T-helper 1 cell treated with Interleukin-12 subunit alpha and Interleukin-12 subunit beta and Interleukin-4 antibody, amounts not matched to agents 30 μg/mL and 1 μg/mL, for 36 hours (primary cell): Measurements from ENCODE around the gene FOXO1.
"Not testable (repeated sequence)": the region's sequence is repeated elsewhere in the genome, so short reads cannot be mapped to it uniquely, and the experiment has no call there.

Experiments
- H3K27ac Mint-ChIP-seq: one replicate; pipeline ENCODE4 v1.8.0; 2021; ENCODE audit warnings: mild to moderate bottlenecking, mixed read lengths
- H3K27me3 Mint-ChIP-seq: one replicate; pipeline ENCODE4 v1.8.0; 2021; ENCODE audit warnings: low read depth, mixed read lengths
- H3K36me3 Mint-ChIP-seq: one replicate; pipeline ENCODE4 v1.8.0; 2021; ENCODE audit warnings: low read depth, mixed read lengths
- H3K4me1 Mint-ChIP-seq: one replicate; pipeline ENCODE4 v1.8.0; 2021; ENCODE audit warnings: low read depth, mixed read lengths
- H3K4me3 Mint-ChIP-seq: one replicate; pipeline ENCODE4 v1.8.0; 2021; ENCODE audit warnings: mild to moderate bottlenecking, moderate library complexity, mixed read lengths
- H3K9me3 Mint-ChIP-seq: one replicate; pipeline ENCODE4 v1.8.0; 2021; ENCODE audit warnings: mixed read lengths

Gene FOXO1

DNA sequence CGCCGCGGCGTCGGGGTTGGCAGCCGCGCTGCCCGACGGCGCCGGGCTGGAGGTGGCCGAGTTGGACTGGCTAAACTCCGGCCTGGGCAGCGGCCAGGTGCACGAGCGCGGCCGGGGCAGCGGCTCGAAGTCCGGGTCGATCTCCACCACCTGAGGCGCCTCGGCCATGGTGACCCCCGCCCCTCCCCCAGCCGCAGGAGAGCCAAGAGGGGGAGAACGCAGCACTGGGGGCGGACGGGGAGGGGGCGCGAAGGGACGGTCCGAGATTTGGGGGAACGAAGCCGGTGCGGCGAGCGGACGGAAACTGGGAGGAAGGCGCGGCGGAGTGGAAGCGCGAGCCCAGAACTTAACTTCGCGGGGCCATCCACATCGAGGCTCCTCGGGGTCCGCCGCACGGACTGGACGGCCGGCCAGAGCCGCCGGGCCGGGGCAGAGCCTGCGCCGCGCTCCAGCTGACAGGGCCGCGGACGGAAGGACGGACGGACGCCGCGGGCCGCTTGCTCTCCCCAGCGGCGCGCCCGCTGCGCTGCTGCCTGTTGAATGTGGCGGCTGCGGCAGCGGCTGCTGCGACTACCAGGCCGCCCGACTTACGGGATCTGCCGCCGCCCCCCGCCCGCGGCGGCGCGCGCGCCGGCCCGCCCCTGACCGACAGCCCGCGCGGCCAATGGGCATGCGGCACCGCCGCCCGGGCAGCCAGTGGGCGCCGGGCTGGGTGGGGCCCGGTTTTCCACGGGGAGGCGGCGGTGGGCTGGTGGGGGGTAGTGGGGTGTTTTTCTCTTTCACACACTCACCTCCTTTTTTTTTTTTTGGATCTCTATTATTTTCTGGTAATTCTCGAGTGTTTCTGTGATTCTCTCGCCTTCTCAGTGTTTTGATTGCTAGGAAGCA lies at the start of gene FOXO1:
Gene FOXO1 (minus strand): TSS at position 597 of the 888 bp plus-strand sequence. CDS start 429 bp downstream, at position 168.
- Mint-ChIP-seq H3K36me3 (peaks cover 2% of the 10 kb centered on the region), H3K4me1 (peaks cover 32% of the 10 kb centered on the region), H3K27me3 (no peaks in the 10 kb centered on the region), H3K9me3 (no peaks in the 10 kb centered on the region), H3K27ac (peak within 1 kb of the TSS; percentile 90), H3K4me3 (peak within 1 kb of the TSS; percentile 88)

DNA sequence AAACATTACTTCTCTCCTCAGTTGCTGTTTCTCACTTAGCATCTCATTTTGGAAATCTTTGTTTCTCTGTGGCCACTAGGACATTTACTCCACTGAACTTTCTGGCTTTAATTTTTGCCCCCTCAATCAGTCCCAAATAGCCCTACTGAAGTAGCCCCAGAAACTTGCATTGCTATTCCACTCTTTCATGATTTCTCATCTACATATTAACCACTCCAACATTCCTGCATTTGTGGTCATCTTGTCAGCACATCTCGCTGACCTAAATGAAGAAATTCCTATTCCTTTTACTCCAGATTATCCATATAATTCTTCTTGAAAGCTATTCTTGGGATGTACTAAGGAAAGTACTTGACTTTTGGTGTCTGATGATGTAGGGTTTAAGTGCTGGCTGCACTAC lies 48.0 kb upstream of the FOXO1 start:
- Mint-ChIP-seq H3K36me3 (peaks cover 52% of the 10 kb centered on the region), H3K9me3 (peaks cover 28% of the 10 kb centered on the region)
- H3K27me3 Mint-ChIP-seq, H3K4me3 Mint-ChIP-seq, H3K4me1 Mint-ChIP-seq, H3K27ac Mint-ChIP-seq: not testable (repeated sequence)

GRCh38 chr13:40706439-40706838 lies 40.0 kb upstream of the FOXO1 start:
- no peak overlapping the region for H3K4me3 Mint-ChIP-seq
- H3K4me1 Mint-ChIP-seq: peaks cover 16% of the 10 kb centered on the region
- peaks cover 44% of the 10 kb centered on the region for H3K9me3 Mint-ChIP-seq
- no peak overlapping the region for H3K27ac Mint-ChIP-seq
- no peaks in the 10 kb centered on the region for H3K27me3 Mint-ChIP-seq
- peaks cover 14% of the 10 kb centered on the region for H3K36me3 Mint-ChIP-seq

- Mint-ChIP-seq H3K4me1 (no peaks in the 10 kb centered on the region), H3K9me3 (no peaks in the 10 kb centered on the region), H3K4me3 (no peak overlapping the region), H3K27me3 (no peaks in the 10 kb centered on the region), H3K36me3 (no peaks in the 10 kb centered on the region), H3K27ac (no peak overlapping the region)
These were observed 31.3 kb upstream of the FOXO1 start for GRCh38 chr13:40697711-40698110.

- Mint-ChIP-seq H3K9me3 (no peaks in the 10 kb centered on the region), H3K4me1 (no peaks in the 10 kb centered on the region), H3K36me3 (no peaks in the 10 kb centered on the region), H3K27ac (no peak overlapping the region), H3K4me3 (no peak overlapping the region), H3K27me3 (no peaks in the 10 kb centered on the region)
These were observed 28.0 kb upstream of the FOXO1 start for GRCh38 chr13:40694426-40694825.

DNA sequence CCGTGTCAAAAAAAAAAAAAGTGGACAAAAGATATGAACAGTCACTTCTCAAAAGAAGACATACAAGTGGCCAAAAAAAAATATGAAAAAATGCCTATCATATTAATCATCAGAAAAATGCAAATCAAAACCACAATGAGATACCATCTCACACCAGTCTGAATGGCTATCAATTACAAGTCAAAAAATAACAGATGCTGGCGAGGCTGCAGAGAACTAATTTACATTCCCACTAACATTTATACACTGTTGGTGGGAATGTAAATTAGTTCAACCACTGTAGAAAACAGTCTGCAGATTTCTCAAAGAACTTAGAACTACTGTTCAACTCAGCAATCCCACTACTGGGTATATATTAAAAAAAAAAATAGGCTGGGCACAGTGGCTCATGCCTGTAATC lies 26.5 kb upstream of the FOXO1 start:
- Mint-ChIP-seq H3K36me3 (no peaks in the 10 kb centered on the region), H3K9me3 (no peaks in the 10 kb centered on the region), H3K27ac (no peak overlapping the region), H3K4me3 (no peak overlapping the region), H3K27me3 (no peaks in the 10 kb centered on the region), H3K4me1 (no peaks in the 10 kb centered on the region)

DNA sequence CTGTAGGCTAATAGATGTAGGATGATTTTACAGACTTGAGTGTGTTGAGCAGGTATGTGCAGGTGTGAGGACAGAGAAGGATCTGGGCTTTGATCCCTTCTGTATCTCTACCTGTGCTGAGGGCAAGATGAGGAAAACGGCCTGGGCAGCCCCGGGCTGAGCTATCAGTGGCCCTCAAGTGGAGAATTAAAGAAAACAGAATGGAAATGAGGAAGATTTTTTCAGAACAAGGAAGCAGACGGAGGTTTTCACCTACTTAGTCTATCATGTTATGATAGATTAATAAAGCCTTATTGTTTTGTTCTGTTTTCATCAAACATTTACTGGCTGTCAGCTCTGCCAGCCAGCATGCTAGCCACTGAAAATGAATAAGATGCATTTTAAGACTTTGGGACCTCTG lies 22.3 kb upstream of the FOXO1 start:
- Mint-ChIP-seq H3K4me1 (no peaks in the 10 kb centered on the region), H3K4me3 (no peak overlapping the region), H3K27ac (no peak overlapping the region), H3K27me3 (peaks cover 4% of the 10 kb centered on the region), H3K9me3 (no peaks in the 10 kb centered on the region), H3K36me3 (no peaks in the 10 kb centered on the region)

GRCh38 chr13:40682449-40683240 lies 16.2 kb upstream of the FOXO1 start:
- no peak overlapping the region for H3K4me3 Mint-ChIP-seq
- H3K9me3 Mint-ChIP-seq: no peaks in the 10 kb centered on the region
- H3K4me1 Mint-ChIP-seq: peaks cover 5% of the 10 kb centered on the region
- no peak overlapping the region for H3K27ac Mint-ChIP-seq
- peaks cover 4% of the 10 kb centered on the region for H3K27me3 Mint-ChIP-seq
- peaks cover 2% of the 10 kb centered on the region for H3K36me3 Mint-ChIP-seq

DNA sequence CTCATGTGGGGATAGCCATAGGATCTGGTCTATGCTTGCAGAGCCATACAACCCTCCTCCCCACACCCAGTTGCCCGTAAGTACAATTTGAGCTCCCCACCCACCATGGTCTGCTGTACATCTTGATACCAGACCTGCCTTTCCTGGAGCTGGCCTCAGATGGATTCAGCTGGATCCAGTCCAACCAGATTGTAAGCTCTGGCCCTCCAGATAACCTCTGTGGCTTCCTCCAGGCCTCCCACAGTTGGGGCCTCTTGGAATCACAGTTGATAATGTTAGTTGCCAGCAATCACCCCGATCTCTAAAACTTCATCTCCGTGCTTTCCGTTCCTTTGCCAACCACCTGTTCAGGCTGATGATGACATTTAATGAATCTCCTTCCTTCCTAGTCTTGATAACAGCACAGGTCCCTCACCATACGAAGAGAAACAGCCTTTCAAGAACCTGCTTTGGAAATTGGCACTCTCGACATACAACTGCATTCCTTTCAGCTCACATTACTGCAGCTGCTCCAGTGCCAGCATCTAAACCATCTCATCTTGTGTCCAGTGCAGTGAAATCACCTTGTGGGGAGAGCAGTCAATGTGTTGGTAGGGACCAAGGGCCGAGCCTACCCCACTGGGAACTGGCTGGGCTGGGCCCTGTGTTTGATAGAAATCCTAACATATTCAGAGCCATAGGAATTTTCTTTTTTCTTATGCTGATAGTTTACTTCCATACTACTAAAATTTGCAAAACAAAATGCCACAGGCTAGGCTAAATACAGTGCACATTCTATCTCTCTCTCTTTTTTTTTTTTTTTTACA lies 15.1 kb upstream of the FOXO1 start:
- peaks cover 5% of the 10 kb centered on the region for H3K4me1 Mint-ChIP-seq
- H3K4me3 Mint-ChIP-seq: no peak overlapping the region
- H3K9me3 Mint-ChIP-seq: no peaks in the 10 kb centered on the region
- H3K36me3 Mint-ChIP-seq: peaks cover 2% of the 10 kb centered on the region
- peak overlapping the region; percentile 12 for H3K27ac Mint-ChIP-seq
- H3K27me3 Mint-ChIP-seq: peaks cover under 1% of the 10 kb centered on the region

GRCh38 chr13:40680659-40681323 lies 14.3 kb upstream of the FOXO1 start:
- peaks cover 5% of the 10 kb centered on the region for H3K4me1 Mint-ChIP-seq
- no peaks in the 10 kb centered on the region for H3K9me3 Mint-ChIP-seq
- H3K36me3 Mint-ChIP-seq: peaks cover 2% of the 10 kb centered on the region
- no peak overlapping the region for H3K27ac Mint-ChIP-seq
- no peaks in the 10 kb centered on the region for H3K27me3 Mint-ChIP-seq
- no peak overlapping the region for H3K4me3 Mint-ChIP-seq

DNA sequence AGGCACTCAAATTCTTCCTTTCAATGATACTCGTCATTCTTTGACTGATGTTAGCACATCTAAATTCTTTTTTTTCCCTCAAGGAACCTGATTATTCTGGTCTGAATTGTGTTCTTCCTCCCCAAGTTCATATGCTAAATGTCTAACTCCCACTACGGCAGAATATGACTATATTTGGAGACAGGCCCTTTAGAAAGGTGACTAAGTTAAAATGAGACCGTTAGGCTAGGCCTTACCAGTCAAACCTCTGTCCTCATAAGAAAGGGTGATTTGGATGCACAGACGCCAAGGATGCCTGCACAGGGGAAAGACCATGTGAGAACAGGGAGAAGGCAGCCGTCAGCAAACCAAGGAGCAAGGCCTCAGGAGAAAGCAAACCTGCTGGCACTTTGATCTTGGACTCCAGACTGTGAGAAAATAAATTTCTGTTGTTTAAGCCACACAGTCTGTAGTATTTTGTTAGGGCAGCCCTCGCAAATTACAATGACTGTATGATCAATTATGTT lies 13.1 kb upstream of the FOXO1 start:
- Mint-ChIP-seq H3K27me3 (no peaks in the 10 kb centered on the region), H3K36me3 (peaks cover 2% of the 10 kb centered on the region), H3K4me3 (no peak overlapping the region), H3K4me1 (peaks cover 5% of the 10 kb centered on the region), H3K27ac (peak overlapping the region; percentile 6), H3K9me3 (no peaks in the 10 kb centered on the region)

DNA sequence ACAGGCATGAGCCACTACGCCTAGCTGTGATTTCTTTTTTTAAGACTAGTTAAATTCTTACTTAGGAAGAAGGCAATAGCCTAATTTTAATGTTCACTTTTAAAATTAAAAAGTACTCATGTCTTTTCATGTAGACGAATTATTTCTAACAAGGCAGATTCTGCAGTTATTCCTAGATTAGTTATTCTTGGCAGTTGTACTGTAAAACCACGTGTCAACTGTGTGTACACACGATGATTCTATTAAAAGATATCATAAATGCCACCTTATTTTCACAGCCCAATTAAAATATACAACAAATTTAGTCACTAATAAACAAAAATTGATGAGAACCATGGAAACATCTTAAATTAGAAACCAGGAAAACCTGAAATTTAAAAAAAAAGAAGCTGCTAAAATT lies 10.6 kb upstream of the FOXO1 start:
- Mint-ChIP-seq H3K27ac (no peak overlapping the region), H3K4me3 (no peak overlapping the region), H3K9me3 (no peaks in the 10 kb centered on the region), H3K36me3 (peaks cover 2% of the 10 kb centered on the region), H3K27me3 (no peaks in the 10 kb centered on the region), H3K4me1 (peaks cover 6% of the 10 kb centered on the region)

DNA sequence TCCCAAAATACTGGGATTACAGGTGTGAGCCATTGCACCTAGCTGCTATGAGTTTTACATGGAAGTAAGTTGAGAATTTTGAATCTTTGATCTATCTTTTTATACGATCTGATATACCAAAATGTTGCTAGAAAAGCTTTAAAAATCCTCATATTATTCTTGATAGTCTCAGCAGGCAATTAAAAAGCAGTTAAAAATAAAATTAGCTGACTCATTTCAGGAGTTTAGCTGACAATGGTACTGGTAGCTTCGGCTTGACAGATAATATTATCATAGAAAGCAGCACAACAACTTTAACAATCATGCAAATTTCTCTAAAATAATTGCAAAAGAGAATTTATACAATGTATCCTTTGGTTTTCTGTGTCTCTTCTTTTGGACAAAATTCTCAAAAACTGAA lies 9.6 kb upstream of the FOXO1 start:
- H3K27ac Mint-ChIP-seq: no peak overlapping the region
- no peaks in the 10 kb centered on the region for H3K9me3 Mint-ChIP-seq
- H3K4me1 Mint-ChIP-seq: peaks cover 3% of the 10 kb centered on the region
- no peaks in the 10 kb centered on the region for H3K27me3 Mint-ChIP-seq
- peaks cover 2% of the 10 kb centered on the region for H3K36me3 Mint-ChIP-seq
- no peak overlapping the region for H3K4me3 Mint-ChIP-seq

GRCh38 chr13:40673414-40673813 lies 7.0 kb upstream of the FOXO1 start:
- Mint-ChIP-seq H3K9me3 (no peaks in the 10 kb centered on the region), H3K4me3 (no peak overlapping the region), H3K4me1 (peaks cover 9% of the 10 kb centered on the region), H3K27ac (no peak overlapping the region), H3K27me3 (no peaks in the 10 kb centered on the region), H3K36me3 (no peaks in the 10 kb centered on the region)
